GM12872 (cell line): ENCODE data around the gene WRNIP1.

ENCODE experiments used
- TF ChIP-seq, protein P1 (sequence below): IDR thresholded peaks from 3 replicates; pipeline ENCODE4 v1.5.1; 2011; ENCODE audit warnings: low read depth, mild to moderate bottlenecking, low read length, moderate library complexity; ENCODE audit not compliant: insufficient read depth

WRNIP1 gene

DNA sequence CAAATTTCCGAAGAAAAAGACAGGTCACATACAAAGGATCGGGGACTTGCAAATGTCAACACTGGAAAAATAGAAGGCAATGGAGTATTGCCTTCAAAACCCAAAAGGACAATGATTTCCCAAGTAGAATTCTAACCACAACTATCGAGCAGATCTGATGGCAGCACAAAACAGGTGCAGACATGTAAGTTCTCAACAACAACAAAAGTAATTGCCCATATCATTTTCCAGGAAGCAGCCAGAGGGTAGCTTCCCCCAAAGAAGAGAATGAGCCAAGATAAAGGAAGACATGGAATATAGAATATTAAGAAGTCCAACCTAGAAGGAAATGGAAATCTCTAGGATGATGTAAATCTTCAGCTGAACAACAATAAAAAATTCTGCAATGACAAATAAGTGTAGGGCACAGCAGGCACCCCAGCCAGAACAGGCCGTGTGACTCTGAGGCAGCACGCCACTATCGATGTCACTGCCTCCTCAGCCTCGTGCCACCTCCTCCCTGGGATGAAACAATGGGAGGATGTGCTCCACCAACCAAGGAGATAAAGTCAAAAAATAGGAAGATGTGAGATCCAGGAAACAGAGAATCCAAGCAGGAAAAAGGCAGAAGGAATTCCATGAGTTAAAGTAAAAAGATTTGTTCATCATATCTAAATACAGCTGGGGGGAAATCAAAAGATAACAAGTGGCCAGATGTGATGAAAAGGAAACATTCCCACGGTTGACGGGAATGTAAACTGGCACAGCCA lies 42.3 kb downstream of the WRNIP1 start:
- TF ChIP-seq, protein P1, sequence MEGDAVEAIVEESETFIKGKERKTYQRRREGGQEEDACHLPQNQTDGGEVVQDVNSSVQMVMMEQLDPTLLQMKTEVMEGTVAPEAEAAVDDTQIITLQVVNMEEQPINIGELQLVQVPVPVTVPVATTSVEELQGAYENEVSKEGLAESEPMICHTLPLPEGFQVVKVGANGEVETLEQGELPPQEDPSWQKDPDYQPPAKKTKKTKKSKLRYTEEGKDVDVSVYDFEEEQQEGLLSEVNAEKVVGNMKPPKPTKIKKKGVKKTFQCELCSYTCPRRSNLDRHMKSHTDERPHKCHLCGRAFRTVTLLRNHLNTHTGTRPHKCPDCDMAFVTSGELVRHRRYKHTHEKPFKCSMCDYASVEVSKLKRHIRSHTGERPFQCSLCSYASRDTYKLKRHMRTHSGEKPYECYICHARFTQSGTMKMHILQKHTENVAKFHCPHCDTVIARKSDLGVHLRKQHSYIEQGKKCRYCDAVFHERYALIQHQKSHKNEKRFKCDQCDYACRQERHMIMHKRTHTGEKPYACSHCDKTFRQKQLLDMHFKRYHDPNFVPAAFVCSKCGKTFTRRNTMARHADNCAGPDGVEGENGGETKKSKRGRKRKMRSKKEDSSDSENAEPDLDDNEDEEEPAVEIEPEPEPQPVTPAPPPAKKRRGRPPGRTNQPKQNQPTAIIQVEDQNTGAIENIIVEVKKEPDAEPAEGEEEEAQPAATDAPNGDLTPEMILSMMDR = no peak

DNA sequence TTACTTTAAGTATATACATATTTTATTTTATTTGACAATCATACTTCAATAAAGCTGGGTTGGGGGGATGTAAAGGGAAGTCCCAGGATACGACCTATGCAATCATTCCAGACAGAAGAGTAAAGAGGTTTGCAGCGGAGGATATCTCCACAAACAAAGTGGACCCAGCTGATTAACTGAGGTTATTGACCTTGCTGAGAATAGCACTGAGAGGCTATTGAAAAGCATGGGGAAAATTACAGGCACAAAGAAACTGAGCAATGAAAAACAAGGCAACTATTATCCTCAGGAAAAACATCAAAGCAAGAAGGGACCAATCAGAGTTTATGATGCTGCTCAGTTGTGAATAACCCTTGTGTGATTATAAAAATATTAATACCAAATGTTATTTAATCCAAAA lies 43.8 kb downstream of the WRNIP1 start:
- TF ChIP-seq, protein P1 = no peak

DNA sequence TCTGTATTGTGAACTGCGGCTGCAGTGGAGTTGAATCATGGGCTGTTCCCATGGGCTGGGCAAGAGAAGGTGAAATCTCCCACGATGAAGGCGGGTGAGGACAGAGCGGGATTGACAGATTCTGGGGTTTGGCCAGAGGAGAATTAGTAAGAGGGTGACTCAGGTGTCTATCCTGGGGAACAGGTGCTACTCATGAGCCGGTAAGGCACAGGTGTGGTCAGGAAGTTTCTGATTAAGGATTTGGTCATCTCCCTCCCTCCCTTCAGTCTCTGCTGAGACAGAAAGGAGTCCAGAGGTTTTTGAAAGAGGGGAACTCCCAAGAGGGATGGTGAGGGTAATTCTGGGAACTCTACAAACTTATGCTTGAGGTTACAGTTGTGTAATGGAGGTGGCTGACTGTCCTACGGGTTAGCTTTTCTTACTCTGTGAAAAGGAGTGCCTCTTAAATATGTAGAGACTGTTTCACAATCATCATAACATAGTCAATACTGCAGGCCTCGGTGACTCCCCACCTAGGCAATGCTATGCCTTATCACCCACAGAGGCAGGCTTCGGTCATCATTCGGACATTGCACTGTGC lies 45.0 kb downstream of the WRNIP1 start:
- TF ChIP-seq, protein P1 = no peak

DNA sequence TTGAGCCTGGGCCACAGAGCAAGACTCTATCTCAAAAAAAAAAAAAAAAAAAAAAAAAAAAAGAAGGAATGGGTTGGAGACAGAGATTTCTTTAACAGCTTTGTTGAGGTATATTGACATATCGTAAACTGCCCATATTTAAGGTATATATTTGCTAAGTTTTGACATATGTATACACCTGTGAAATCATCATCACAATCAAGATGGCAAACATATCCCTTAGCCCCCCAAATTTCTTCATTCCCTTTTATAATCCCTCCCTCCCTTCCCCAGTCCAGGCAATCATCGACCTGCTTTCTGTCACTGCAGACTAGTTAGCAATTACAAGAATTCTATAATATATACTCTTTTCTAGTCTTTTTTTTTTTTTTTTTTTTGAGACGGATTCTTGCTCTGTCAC lies 47.5 kb downstream of the WRNIP1 start:
- TF ChIP-seq, protein P1 = no peak

DNA sequence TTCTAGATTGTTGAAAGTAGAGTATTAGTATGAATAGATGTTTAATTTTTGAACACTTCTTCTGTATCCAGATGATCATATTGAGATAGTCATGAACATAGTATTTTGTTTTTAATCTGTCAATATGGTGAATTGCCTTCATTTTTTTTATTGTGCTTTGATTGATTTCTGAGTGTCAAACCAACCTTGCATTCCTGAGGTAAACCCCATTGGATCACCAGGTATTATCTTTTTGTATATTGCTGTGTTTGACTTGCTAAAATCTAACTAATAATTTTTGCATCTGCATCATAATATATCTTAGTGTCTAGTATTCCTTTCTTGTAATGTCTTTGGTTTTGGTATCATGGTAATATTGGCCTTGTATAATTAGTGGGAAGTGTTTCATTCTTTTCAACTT lies 51.0 kb downstream of the WRNIP1 start:
- TF ChIP-seq, protein P1 = no peak

DNA sequence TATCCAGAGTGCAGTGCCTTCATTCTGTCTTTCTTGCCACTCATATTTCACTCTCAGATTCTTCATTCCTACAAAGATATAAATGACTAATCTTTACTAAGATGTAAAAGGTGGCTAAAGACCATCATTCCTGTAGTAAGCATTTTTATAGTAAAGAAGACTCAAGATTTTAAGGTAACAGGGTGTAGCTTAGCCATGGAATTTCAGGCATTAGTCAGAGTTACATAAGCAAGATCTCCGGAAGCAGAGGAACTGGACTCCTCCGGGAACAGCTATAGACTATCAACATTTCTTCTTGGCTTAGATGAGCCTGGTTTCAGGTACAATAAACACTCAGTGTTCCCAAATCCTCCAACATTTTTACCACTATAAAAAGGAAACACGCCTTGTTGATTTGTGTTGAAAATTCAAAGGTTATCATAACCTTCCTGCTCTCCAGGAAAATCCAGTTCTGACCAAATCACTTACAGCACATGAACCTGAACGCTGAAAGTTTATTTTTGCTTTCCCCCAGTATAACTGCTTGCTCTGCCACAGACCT lies 52.8 kb downstream of the WRNIP1 start:
- TF ChIP-seq, protein P1 = no peak

DNA sequence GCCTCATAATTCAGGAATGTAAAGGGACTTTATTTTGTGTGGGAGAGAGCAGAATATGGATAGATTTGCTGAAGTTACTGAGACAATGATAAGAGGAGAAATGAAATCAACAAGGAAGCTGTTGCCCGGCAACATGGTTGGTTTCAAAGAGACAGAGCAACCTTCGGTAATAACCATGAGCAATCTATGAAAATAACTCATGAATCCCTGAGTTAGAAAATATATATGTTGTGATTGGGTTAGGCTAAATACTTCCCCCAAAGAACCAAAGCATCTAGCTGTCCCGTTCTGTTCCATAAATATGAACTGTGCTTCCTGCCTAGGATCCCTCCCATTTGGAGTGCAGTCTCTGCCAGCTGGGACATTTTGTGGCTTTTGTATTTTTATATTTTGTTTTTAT lies 53.4 kb downstream of the WRNIP1 start:
- TF ChIP-seq, protein P1 = no peak
